Measurements from ENCODE around the gene TTC17. TPM values are rescaled to one million over a fixed set of nuclear protein-coding genes. Genes with fewer than 3 reads are reported as not detected.

The TTC17 gene
- total RNA-seq, 1 experiment from 2014 or later = 92.7 TPM

DNA sequence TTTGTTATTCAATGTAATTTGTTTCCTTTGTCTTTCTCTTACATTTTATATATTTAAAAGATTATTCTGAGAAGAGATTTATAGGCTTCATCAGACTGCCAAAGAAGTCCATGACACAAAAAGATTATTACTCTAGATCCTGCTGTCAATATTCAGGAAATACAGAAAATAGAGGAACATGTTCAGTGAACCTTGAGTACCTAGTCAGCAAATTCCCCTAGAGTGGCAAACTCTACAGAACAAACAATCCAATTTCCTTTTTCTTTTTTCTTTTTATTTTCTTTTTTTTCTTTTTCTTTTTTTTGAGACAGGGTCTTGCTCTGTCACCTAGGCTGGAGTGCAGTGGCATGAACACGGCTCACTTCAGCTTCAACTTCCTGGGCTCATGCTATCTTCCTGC is 23.9 kb downstream of the TTC17 start:
- POLR2A ChIA-PET = interaction anchor here (0.6 to 2.3 kb wide), 2 partner anchors 17 to 24 kb away, joined by 3 to 7 read pairs; partner anchors contain the start of gene TTC17
- Mint-ChIP-seq H3K27ac (ENCODE audit: low read depth, unreplicated experiment) (no peak overlapping the region), H3K4me1 (ENCODE audit: insufficient read depth, unreplicated experiment) (peaks cover 5% of the 10 kb centered on the region), H3K4me3 (ENCODE audit: unreplicated experiment) (no peak overlapping the region), H3K9me3 (ENCODE audit: unreplicated experiment) (no peaks in the 10 kb centered on the region), H3K36me3 (ENCODE audit: insufficient read depth, unreplicated experiment) (peaks cover 40% of the 10 kb centered on the region), H3K27me3 (ENCODE audit: insufficient read depth, unreplicated experiment) (no peaks in the 10 kb centered on the region)
- CTCF ChIA-PET = no interaction called here
- no TSS peak for BruUV-seq (replicated peaks)
- DNase-seq (ENCODE audit: unreplicated experiment) = no peak
- TF ChIP-seq, protein P1, sequence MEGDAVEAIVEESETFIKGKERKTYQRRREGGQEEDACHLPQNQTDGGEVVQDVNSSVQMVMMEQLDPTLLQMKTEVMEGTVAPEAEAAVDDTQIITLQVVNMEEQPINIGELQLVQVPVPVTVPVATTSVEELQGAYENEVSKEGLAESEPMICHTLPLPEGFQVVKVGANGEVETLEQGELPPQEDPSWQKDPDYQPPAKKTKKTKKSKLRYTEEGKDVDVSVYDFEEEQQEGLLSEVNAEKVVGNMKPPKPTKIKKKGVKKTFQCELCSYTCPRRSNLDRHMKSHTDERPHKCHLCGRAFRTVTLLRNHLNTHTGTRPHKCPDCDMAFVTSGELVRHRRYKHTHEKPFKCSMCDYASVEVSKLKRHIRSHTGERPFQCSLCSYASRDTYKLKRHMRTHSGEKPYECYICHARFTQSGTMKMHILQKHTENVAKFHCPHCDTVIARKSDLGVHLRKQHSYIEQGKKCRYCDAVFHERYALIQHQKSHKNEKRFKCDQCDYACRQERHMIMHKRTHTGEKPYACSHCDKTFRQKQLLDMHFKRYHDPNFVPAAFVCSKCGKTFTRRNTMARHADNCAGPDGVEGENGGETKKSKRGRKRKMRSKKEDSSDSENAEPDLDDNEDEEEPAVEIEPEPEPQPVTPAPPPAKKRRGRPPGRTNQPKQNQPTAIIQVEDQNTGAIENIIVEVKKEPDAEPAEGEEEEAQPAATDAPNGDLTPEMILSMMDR (IDR thresholded peaks at IDR 0.05; ENCODE audit: unreplicated experiment) = no peak
- intact Hi-C loops (cut with micrococcal nuclease) = no loop called here

- intact Hi-C loops (cut with micrococcal nuclease) = no loop called here
- no peak overlapping the region for H3K27ac Mint-ChIP-seq (ENCODE audit: low read depth, unreplicated experiment)
- no peaks in the 10 kb centered on the region for H3K27me3 Mint-ChIP-seq (ENCODE audit: insufficient read depth, unreplicated experiment)
- POLR2A ChIA-PET = interaction anchor here (0.7 to 2.3 kb wide), 2 partner anchors 25 to 32 kb away, joined by 3 to 7 read pairs; partner anchors contain the start of gene TTC17
- no peak for DNase-seq (ENCODE audit: unreplicated experiment)
- CTCF ChIA-PET = no interaction called here
- H3K4me1 Mint-ChIP-seq (ENCODE audit: insufficient read depth, unreplicated experiment) = peaks cover 5% of the 10 kb centered on the region
- TF ChIP-seq, protein P1 (IDR thresholded peaks at IDR 0.05; ENCODE audit: unreplicated experiment) = no peak
- H3K9me3 Mint-ChIP-seq (ENCODE audit: unreplicated experiment) = no peaks in the 10 kb centered on the region
- peaks cover 36% of the 10 kb centered on the region for H3K36me3 Mint-ChIP-seq (ENCODE audit: insufficient read depth, unreplicated experiment)
- no peak overlapping the region for H3K4me3 Mint-ChIP-seq (ENCODE audit: unreplicated experiment)
- BruUV-seq (replicated peaks) = no TSS peak
Observed at GRCh38 chr11:43384393-43384792, 25.7 kb downstream of the TTC17 start.

GRCh38 chr11:43392713-43393112 is 34.0 kb downstream of the TTC17 start:
- H3K9me3 Mint-ChIP-seq (ENCODE audit: unreplicated experiment) = no peaks in the 10 kb centered on the region
- H3K36me3 Mint-ChIP-seq (ENCODE audit: insufficient read depth, unreplicated experiment) = peaks cover 73% of the 10 kb centered on the region
- no peak overlapping the region for H3K27ac Mint-ChIP-seq (ENCODE audit: low read depth, unreplicated experiment)
- no peaks in the 10 kb centered on the region for H3K27me3 Mint-ChIP-seq (ENCODE audit: insufficient read depth, unreplicated experiment)
- no TSS peak for BruUV-seq (replicated peaks)
- ChIA-PET CTCF (interaction anchor here (0.6 kb wide), 1 partner anchor 26 kb away, joined by 4 read pairs; no protein-coding TSS in a partner anchor), POLR2A (interaction anchor here (0.6 to 1.4 kb wide), 2 partner anchors 12 to 107 kb away, joined by 3 read pairs; no protein-coding TSS in a partner anchor)
- H3K4me1 Mint-ChIP-seq (ENCODE audit: insufficient read depth, unreplicated experiment) = no peaks in the 10 kb centered on the region
- no peak overlapping the region for H3K4me3 Mint-ChIP-seq (ENCODE audit: unreplicated experiment)
- DNase-seq (ENCODE audit: unreplicated experiment) = no peak
- TF ChIP-seq, protein P1 (IDR thresholded peaks at IDR 0.05; ENCODE audit: unreplicated experiment) = no peak
- intact Hi-C loops (cut with micrococcal nuclease) = no loop called here

DNA sequence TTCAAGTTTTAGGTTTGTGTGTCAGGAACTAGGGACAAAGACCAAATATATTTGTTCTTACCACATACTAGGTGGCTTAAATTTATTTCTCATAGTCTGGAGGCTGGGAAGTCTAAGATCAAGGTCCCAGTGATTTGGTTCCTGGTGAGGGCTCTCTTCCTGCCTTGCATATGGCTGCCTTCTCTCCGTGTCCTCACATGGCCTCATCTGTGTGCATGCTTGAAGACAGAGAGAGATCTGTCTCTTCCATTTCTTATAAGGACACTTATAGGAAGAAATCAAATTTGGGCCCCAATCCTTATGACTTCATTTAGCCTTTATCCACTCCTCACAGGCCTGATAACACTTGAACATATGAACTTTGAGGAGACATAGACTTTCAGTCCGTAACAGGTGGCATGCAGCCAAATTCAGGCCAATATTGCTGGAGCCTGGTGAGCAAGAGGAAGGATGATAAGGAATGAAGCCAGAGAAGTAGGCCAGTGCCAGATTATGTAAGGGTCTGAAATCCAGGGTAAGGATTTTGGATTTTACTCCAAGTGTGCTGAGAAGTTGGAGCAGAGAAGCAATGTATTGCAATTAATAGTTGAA is 35.1 kb downstream of the TTC17 start:
- H3K4me3 Mint-ChIP-seq (ENCODE audit: unreplicated experiment) = no peak overlapping the region
- H3K9me3 Mint-ChIP-seq (ENCODE audit: unreplicated experiment) = no peaks in the 10 kb centered on the region
- CTCF ChIA-PET = no interaction called here
- no peaks in the 10 kb centered on the region for H3K27me3 Mint-ChIP-seq (ENCODE audit: insufficient read depth, unreplicated experiment)
- peaks cover 78% of the 10 kb centered on the region for H3K36me3 Mint-ChIP-seq (ENCODE audit: insufficient read depth, unreplicated experiment)
- TF ChIP-seq, protein P1 (IDR thresholded peaks at IDR 0.05; ENCODE audit: unreplicated experiment) = no peak
- no peaks in the 10 kb centered on the region for H3K4me1 Mint-ChIP-seq (ENCODE audit: insufficient read depth, unreplicated experiment)
- DNase-seq (ENCODE audit: unreplicated experiment) = no peak
- POLR2A ChIA-PET = interaction anchor here (1.4 kb wide), 1 partner anchor 11 kb away, joined by 3 read pairs; no protein-coding TSS in a partner anchor
- no peak overlapping the region for H3K27ac Mint-ChIP-seq (ENCODE audit: low read depth, unreplicated experiment)
- intact Hi-C loops (cut with micrococcal nuclease) = no loop called here
- no TSS peak for BruUV-seq (replicated peaks)

All from MCF 10A (cell line).